GM18519 (cell line): Measurements from ENCODE around the gene TSPO.

Source experiments
- ATAC-seq: cut with Tn5 transposase; IDR thresholded peaks from one replicate; pipeline ENCODE4 v1.9.1; 2021; ENCODE audit warnings: mild to moderate bottlenecking, moderate library complexity; ENCODE audit not compliant: unreplicated experiment, low FRiP score

TSPO gene

DNA sequence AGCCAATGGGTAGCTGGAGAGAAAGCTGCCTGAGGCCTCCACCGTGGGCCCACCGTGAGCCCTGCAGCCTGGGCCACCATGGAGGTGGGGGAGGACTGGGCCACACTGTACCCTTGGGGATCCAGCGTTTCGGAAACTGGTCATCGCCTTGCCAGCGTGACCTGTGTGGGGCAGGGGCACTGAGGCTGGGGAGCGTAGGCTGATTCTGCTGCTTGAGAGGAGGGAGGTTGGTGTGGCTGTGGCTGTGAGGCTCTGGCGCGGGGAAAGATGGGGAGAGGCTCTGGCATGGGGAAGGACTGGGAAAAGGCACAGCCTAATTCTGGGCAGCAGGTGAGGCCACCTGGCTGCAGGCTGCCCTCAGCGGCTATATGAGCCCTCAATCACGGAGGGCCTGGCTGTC is 48.2 kb downstream of the TSPO start:
- no peak for ATAC-seq

DNA sequence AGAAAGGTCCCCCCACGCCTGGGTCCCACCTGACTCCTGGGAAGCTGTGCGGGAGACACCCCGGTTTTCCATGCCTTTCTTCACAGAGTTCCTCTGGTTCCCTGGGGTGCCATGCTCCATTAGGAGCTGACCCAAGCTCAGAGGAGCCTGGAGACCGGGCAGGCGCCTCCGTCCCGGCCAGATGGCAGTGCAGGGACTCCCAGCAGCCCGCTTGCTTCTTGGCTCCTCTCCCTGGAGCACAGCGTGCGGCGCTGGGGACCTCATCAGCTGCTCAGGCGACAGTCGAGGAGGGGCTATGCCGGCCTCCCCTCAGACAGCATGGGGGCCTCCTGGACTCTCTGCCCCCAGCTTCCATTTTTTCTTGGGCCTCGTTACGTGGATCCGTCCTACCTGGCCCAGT is 48.7 kb downstream of the TSPO start:
- no peak for ATAC-seq

DNA sequence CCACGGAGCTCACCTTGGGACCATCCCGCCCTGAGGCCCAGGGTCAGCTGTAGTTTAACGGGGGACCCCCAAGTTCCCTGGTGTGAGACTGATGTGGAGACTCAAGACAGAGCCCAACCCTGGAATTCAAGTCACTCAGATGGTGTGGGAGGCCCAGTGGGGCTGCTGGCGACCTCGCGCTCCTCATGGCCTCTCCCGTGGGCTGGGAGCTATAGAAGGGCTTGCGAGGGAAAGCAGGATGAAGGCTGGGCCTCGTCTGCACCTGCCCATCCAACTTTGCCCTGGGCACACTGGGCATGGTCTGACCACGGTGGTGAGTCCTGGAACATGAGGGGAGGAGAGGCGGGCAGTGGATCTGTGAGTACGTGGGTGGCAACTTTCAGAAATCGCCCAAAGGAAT is 49.2 kb downstream of the TSPO start:
- ATAC-seq: no peak

DNA sequence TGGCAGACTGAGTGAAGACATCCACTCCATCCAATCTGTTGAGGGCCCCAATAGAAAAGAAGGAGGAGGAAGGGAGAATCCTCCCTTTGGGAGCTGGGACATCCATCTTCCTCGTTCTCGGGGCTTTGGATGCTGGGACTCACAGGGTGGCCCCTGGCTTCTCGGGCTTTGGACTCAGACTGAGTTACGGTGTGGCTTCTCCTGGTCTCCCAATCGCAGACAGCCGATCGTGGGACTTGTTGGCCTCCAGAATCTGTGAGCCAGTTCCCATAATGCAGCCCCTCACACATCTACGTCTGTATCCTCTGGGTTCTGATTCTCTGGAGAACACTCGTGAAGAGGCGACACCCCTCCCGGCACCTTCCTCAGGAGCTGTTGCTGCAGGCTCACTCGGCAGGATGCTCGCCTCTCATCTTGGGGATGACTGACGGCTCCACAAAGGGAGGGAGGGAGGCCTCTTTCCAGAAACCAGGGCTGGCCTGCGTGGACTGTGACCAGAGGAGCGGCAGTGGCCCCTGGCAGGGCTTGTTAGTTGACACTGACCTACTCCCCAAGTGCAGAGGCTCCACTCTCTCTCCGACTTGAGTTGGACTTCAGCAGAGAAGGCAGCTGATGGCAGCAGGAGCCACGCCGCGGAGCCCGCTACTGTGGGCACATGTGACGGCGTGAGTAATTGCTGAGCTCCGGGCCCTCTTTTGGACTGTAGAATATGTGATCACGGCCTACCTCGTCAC is 50.3 kb downstream of the TSPO start:
- no peak for ATAC-seq

DNA sequence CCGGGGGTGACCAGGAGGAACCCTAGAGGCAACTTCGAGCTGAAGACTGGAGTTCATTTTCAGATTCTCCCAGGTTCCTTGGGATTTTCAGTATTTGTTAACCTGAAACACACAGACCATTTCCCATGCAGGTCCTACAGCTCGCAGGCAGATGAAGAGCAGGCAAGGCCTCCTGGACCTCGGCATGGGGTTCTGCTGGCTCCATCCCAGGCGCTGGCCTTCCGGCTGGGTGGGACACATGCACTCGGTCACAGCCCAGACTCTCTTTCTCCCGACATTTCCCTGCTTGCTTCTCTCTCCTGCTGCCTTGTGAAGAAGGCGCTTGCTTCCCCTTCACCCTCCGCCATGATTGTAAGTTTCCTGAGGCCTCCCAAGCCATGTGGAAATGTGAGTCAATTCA is 51.0 kb downstream of the TSPO start:
- no peak for ATAC-seq

DNA sequence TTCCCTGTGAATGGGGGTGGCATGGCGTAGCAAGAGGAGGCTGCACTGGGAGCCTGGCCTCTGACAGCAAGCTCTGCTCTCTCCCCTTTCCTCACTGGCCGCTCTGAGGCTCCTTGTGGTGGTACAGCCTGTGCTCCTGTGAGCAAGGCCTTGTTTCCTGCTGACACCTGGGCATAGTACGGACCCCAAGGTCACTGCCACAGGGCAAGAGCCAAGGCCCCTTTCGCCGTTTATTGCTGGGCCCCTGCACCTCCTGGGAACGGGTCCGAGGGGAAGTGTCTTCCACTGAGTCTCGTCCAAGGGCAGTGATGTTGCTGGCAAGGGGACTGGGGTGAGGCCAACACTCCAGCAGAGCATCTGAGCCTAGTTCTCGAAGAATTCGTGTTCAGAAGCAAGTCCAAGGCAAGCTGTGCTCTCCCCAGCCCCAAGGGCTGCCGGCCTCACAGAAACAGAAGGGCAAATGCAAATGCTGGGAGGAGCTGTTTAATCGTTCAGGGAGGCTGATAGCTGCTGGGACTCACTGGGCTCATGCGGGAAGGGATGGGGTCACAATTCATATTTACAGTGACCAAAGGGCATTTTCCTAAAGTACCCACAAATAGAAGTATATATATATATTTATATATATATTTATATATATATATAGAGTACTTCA is 51.5 kb downstream of the TSPO start:
- no peak for ATAC-seq

DNA sequence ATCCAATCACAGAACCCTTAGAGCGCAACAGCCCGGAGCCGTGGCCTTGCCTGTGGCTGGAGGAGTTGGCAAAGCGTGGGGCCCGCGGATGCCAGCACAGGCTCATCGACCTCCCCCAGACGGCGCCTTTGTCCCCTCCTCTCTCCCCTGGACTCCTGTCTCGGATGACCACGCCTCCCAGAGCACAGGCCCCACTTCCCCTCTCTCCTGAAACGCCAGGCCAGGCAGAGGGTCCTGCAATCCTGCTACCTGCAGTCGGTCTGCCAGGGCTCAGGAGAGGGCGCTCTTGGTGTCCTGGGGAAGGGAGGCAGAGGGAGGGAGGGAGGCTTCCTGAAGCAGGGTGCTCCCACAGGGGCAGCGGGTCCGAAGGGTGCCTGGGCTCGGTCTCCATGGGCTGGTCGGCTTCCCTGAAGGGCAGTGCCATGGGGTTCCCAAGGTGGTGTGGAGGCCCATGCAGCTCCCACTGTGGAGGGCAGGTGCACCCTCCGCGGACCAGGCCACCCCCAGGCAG is 52.2 kb downstream of the TSPO start:
- ATAC-seq: no peak

DNA sequence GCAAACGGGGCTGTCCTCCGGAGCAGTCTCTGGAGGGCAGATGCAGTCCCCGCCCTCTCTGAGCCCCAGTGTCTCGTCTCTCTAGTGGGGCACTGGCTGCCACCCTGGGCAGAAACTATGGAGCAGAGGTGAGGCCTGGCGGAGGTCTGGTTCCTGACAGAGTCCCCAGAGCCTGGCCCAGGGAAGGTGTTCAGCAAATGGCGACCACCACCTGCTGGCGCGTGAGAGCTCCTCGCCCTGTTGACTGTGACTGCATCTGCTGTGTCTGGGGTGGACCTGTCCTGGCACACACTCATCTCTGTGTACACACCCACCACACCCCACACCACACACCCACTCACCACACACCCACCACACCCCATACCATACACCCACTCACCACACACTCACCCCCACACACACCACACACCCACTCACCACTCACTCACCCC is 53.9 kb downstream of the TSPO start:
- no peak for ATAC-seq

DNA sequence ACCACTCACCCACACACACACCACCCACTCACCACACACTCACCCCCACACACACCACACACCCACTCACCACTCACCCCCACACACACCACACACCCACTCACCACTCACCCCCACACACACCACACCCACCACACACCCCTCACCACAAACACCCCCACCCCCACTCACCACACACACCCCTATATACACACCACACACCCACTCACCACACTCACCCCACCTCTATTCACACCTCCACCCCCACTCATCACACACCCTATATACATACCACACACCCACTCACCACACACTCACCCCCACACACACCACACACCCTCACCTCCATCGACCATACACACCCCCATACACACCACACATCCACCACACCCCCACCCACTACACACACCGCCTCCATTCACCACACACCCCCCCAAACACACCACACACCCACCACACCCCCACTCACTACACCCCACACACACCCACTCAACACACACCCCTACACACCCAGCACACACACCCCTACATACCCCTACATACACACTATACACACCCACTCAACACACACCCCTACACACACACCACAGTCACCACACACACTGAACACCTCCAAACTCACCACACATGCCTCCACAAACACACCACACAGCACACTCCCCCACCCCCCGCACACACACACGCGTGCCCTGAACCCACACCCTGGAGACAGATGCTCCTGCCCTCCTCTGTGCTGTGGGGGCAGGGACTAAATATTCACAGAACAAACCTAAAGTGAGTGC is 54.6 kb downstream of the TSPO start:
- no peak for ATAC-seq

DNA sequence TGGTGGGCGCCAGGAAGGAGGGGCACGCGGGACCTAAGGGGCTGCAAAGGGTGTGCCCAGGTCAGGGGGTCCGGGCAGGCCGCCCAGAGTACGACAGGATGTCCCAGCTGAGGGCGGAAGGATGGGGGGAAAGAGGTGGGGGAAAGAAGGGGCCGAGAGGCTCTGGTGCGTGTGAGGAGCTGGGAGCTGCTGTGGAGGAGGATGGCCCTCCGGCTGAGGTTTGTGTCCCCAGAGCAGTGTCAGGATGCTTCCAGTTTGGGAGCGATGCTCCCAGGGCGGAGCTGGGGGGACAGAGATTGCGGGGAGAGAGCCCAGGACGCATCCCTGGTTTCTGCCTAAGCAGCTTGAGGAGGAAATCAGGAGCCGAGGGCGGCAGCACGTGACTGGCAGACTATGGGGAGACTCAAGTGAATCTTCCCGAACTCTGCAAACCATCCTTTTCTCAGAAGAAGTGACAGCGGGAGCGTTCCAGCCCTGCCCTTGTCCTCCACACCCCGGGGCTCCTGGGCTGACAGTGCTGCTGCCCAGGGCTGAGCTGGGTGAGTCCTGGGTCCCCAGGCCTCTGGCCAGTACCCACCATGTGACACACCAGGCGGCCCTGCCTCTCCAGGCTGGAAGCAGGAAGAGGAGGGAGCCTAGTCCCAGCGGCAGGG is 55.3 kb downstream of the TSPO start:
- no peak for ATAC-seq

DNA sequence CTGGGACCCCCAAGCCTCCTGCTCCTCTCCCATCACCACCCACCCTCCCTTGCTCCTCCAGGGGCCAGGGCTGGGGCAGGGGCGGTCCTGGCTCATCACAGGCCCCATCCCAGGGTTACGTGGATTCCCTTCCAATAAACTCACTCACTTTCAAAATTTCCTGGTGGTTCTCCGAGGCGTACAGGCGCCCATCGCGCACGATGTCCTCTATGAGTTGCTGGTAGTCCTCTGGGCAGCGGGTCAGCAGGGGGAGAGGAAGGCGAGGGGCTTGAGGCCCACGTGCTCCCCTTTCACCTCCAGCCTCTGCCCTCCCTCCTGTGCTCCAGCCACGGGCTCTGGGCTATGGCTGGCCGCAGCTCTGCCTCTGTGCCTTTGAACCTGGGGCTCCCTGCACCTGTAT is 56.0 kb downstream of the TSPO start:
- no peak for ATAC-seq

DNA sequence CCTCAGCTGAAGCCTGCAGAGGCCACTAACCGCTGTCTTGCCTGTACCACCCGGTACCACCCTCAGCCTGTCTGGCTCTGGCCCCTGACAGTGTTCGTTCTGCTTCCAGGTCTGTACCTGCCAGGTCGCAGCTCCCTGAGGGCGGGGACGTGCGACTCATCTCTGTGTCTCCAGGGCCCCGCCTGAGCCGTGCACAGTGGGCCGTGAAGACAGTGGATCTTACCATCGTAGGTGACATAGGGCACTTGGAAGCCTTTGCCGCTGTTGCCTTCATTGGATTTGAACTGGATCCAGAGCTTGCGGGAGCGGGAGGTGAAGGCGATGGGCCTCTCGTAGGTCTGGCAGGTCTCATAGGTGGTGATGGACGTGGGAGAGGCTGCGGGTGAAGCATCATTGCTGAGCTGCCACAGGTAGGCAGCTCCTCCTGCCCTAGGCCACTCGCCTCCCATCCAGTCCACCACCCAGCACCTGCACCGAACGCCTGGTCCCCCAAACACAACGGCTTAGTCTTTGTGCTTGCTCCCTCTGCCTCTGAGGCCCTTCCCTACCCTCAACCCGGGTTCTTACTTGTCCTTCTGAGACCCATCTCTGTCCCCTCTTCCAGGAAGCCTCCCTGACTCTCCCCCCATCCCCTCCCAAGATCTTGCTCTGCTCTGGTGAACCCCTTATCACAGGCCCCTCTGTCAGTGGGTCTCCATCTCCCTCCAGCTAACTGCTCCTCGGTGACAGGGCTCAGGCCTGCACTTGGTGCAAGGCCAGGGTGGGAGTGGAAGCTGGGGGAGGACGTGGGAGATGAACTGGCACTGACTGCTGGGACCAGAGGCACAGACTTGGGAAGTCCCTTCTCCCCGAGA is 56.7 kb downstream of the TSPO start:
- no peak for ATAC-seq

DNA sequence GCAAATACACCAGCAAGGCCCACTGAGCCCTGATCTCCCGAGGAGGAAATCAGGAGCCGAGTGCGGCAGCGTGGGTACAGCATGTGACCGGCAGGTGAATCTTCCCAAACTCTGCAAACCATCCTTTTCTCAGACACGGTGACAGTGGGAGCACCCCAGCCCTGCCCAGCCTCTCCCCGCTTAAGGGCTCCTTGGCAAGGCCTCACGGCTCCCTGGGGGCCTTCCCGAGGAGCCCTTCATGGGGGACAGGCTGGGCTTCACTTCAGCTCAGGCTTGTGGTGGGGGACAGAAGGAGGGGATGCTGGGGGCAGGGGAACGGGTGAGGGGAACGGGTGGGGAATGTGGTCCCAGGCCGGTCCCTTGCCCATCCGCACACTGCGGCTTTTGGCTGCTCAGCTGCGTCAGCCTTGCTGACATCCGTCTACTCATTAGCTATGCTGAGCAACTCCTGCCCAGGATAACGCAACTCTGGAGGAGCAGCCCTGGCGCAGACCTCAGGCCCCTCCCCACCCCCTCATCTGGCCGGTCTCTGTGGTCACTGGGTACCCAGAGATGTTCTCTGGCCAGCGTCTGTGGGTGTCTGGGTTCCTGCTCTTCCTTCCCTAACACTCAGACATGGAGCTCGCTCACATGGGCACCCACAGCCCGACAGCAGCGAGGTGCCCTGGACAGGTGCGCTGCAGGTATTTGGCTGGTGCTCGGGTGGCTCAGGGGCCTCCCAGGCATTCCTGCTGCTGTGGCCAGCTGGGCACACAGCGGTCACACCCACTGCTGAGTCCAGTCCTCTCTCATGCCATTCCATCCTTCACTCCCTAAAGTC is 57.6 kb downstream of the TSPO start:
- ATAC-seq: no peak

DNA sequence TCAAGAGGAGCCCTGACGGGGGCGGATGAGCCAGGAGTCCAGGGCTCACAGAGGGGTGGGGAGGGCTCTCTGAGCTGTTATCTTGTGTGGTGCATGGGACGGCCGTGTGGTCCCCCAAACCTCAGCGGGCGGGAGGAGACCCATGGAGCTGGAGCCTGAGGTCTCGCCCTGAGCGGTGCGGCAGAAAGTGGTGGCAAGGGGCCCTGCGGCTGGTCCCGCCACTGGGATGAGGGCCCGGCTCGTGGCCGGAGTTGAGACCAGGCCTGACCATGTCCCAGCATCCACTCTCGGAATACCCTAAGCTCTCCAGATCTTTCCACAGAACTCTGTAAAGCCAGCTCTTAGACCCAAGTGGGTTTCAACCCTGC is 58.1 kb downstream of the TSPO start:
- no peak for ATAC-seq

DNA sequence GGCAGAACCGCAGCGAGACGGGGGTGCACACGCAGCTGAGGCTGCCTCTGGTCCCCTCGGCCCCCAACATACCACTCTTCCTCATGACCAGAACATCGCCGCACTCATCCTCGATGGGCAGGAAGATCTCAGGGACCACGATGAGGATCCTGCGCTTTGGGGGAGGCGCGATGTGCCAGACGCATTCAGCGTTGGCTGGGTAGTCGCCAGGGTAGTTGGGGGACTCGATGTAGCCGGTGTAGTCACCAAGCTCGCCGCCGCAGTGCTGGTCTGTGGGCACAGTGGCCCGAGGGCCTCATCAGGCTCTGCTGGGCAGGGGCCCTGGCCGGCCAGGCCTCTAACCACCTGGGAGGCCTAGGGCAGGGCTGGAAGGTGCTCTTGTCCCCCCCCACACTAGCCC is 58.6 kb downstream of the TSPO start:
- no peak for ATAC-seq

DNA sequence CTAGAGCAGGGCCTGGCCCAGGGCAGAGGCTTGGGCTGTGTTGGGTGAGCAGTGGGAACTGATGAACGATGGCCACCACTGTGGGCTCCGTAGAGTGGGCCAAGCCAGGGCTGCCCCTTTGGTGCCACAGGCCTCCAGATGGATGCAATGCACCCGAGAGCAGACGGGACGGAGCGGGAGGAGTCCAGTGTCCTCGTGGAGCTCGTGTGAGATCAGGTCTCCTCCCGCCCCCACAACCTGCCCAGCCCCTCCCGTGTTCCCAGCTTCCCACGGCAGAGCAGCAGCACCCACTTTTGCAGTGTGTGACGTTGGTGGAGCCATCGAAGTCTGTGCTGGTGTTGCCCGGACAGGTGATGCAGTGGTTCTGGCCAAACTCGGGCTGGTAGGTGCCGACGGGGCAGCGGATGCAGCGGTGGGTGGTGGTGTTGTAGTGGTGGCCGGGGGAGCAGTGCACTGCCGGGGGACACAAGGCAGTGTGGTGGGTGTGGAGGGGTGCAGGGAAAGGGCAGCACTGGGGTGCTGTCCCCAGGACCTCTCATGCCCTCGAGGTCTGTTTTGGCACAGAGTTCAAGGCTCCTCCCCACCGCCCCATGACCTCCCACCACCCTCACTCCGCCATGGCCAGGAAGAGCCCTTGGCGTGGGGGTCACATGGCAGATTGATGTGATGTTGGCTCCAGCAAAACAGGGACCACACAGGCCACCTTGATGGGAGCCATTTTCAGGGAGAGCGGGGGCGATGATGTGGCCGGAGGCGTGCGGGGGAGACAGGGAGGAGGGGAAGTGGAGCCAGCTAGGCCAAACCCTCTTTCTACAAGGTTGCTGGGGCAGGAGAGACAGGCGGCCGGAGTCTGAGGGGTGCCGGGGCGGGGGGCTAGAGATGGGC is 59.5 kb downstream of the TSPO start:
- ATAC-seq: no peak

DNA sequence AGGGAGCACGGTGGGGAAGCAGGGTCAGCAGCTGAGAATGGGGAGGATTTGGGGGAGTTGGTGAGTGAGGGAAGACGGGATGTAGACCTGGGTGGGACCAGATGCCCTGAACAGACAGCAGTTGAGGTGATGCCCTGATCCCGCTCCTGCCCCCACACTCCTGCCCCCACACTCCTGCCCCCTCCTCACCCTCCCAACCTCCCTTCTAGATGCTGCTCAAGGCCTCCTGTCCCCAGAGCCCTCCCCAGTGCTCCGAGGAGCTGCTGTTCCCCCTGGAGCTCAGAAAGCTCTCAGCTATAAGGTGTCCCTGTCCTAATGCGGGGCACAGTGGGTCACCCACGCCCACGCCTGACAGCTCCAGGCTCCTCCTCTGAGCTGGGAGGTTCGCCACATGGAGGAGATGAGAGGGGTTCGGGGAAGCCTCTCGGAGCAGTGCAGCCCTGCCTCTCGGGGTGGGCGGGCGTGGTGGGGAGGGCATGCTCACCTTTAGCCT is 60.6 kb downstream of the TSPO start:
- ATAC-seq: no peak

DNA sequence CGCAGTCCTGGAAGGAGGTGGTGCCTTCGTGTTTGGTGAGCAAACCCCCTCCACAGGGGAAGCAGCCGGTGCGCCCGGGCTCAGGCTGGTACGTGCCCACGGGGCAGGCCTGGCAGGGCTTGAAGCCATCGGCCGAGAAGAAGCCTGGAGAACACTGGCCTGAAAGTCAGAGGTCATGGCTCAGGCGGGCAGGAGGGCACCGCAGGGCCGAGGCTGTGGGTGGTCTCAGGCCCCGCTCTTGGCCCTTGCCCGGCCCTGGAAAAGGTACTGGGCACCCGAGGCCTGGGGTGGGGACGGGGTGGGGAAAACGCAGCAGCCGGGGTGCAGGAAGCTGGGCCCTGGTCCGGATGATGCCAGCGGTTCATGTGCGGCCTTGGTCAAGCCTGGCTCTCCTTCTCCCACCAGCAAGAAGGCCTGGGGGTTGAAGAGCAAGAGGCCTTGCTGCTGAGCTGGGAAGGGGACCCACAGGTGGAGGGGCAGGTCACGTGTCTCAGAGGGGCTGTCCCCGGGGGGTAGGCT is 61.1 kb downstream of the TSPO start:
- no peak for ATAC-seq
